Mammary microvascular endothelial cell (primary cell): ENCODE results near the gene MRPS15. TPM values are rescaled to one million over a fixed set of nuclear protein-coding genes. Genes with fewer than 3 reads are reported as not detected.

Experiments used
- total RNA-seq: library from RNA; depleted of rRNA; stranded (reverse); fragments of >200 nt; gene quantifications from 2 replicates; pipeline ENCODE4 v1.2.3, GENCODE V29; 2015

The MRPS15 gene
- total RNA-seq = 96.5 and 120 TPM in 2 replicates

GRCh38 chr1:36463803-36464604 is at the start of gene MRPS15:
Gene MRPS15 (minus strand): TSS chr1:36464384. CDS start chr1:36464275, 109 bp downstream.

DNA sequence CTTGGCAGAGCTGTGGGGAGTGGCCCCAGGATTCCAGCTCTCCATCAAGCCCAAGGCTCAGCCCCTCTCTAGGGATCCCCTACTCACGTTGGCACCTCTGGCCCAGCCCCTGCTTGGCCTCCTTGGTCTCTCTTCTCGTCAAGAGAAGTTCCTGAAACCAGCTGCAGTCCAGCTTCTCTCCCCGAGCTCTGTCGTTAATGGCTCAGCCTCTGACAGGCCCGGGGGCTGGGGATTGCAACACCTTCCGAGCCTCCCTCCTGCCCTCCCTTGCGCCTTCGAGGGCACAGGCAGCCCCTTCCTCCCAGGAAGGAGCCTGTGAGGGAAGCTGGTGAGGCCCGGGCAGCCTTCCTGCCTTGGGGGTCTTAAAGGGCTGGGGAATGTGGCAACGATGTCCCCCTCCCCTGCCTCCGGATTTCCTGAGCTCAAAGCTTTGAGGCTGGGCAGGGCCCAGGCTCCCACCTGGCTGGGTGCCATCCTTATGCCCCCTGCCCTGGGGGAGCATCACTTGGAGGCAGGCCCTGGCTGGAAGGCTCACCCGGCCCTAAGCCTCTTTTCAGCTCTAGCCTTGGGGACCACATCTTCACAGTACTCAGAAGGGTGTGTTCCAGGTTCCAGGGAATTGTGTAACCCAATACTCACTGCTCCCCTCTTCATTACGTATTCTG is 18.7 kb upstream of the MRPS15 start, which contains the start of gene CSF3R:
CSF3R (minus strand) TSS at position 190 of the 665 bp plus-strand sequence. CDS start 3,417 bp downstream, outside the sequence.

DNA sequence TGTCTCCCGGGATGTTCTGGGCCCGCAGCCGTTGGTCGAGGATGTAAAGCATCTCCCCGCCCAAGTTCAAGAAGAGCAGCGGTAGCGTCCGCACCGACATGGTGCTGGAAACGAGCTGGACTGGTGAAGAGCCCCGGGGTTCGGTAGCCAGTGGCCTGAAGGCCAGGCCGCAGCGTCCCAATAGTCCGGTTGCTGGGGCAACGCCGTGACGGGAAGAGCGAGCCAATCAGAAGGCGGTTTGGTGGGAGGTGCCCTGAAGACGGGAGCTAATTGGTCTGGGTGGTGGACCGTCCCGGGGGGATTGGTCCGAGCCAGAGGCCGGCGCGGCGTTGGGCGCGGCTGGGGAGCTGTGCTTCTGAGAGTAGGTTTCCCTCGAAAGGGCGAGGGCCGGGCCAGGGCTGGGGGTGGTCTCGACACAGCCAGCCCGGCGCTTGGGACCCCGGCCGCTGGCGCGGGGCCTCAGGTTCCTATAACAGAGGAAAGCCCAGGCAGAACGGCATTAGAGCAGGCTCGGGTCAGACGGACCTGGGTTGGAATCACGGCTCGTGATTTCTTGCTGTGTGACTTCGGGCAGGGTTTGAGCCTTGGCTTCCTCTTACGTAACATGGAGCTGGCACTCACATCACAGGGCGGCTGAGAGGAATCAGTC is 13.8 kb downstream of the MRPS15 start, which contains the start of gene OSCP1:
OSCP1 (minus strand) TSS at position 182 of the 649 bp plus-strand sequence; CDS start at position 100, 82 bp downstream.

Other genes with a start within 250 kb of the MRPS15 start
- gene THRAP3, start 239.9 kb downstream of the MRPS15 start, total RNA-seq = 84.9 and 89.9 TPM in 2 replicates
- 0.40 and 0.64 TPM in 2 replicates for gene SH3D21, start 158.0 kb downstream of the MRPS15 start, total RNA-seq
- gene EVA1B, start 140.7 kb downstream of the MRPS15 start, total RNA-seq = 88.7 and 88.9 TPM in 2 replicates
- 24.8 and 31.7 TPM in 2 replicates for gene STK40, start 78.5 kb downstream of the MRPS15 start, total RNA-seq
- gene LSM10, start 66.5 kb downstream of the MRPS15 start, total RNA-seq = 41.6 and 42.5 TPM in 2 replicates
- gene OSCP1, start 13.9 kb downstream of the MRPS15 start, total RNA-seq = 4.5 and 8.4 TPM in 2 replicates
- gene CSF3R, start 18.5 kb upstream of the MRPS15 start, total RNA-seq = not detected in 2 replicates